NCI-H1105 (cell line): ENCODE measurements around the gene CCDC70.

Source experiments
- DNase-seq: peaks from one replicate; lab custom pipeline; 2025; lab: John Stamatoyannopoulos, UW

The CCDC70 gene

GRCh38 chr13:51862957-51863356 is 1.2 kb downstream of the CCDC70 start:
- DNase-seq, result no peak

- no peak for DNase-seq
Measured at GRCh38 chr13:51865838-51866237, 4.1 kb downstream of the CCDC70 start.

DNA sequence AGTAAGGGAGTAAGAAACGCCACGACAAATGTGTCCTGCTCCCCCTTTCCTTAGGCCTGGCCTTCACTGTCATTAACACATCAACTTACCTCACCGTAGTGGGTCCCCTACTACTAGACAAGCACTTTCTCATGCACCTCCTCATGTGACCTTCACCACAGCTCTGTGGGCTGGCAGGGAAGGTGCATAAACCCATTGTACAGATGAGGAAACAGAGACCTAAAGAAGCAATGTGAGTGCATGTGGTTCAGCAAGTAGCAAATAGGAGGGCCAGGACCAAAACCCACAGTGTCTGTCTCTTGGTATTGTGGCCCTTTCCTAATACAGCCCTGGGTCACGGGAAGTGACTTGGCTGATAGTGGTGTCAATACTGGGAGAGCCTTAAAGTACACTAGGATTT is 5.3 kb downstream of the CCDC70 start:
- DNase-seq, result no peak

DNA sequence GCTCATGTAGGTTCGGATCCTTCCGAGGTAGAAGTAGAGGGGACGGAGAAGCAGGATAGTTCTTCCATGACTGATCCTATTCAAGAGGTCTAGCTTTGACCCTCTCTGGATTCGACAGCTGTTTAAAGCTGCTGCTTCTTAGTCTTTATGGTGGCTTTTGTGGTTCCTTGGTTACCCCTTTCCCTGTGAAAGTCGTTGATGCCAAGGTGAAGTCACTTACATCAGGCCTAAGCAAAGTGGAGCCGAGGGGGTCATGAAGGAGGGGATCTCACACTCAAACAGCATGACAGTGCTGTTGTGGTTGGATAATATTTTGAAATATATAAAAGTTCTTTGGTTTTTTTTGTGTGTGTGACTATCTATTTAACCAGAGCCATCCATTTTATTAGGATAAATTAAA is 8.1 kb downstream of the CCDC70 start:
- no peak for DNase-seq

GRCh38 chr13:51870616-51871015 is 8.8 kb downstream of the CCDC70 start:
- DNase-seq, result no peak

- no peak for DNase-seq
Measured at GRCh38 chr13:51873117-51873798, 11.5 kb downstream of the CCDC70 start.

- DNase-seq, result no peak
Measured at GRCh38 chr13:51873837-51874236, 12.1 kb downstream of the CCDC70 start.

- DNase-seq, result no peak
Measured at GRCh38 chr13:51874651-51875050, 12.9 kb downstream of the CCDC70 start.

- no peak for DNase-seq
Measured at GRCh38 chr13:51879133-51879532, 17.4 kb downstream of the CCDC70 start.

DNA sequence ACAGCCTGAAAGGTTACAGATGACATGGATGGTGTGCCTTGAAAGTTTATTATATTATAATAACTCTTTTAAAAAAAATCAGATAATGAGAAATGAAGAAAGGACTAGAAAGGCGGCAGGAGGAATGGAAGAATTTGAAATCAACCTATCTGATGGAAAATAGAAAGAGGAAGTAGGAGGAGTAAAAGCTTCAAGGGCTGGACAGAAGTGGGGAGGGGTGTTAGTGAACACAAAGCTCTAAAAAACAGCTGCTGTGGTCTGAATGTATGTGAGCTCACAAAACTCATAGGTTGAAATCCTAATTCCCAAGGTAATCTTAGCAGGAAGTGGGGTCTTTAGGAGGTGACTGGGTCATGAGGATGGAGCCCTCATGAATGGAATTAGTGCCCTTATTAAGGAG is 19.5 kb downstream of the CCDC70 start:
- no peak for DNase-seq

DNA sequence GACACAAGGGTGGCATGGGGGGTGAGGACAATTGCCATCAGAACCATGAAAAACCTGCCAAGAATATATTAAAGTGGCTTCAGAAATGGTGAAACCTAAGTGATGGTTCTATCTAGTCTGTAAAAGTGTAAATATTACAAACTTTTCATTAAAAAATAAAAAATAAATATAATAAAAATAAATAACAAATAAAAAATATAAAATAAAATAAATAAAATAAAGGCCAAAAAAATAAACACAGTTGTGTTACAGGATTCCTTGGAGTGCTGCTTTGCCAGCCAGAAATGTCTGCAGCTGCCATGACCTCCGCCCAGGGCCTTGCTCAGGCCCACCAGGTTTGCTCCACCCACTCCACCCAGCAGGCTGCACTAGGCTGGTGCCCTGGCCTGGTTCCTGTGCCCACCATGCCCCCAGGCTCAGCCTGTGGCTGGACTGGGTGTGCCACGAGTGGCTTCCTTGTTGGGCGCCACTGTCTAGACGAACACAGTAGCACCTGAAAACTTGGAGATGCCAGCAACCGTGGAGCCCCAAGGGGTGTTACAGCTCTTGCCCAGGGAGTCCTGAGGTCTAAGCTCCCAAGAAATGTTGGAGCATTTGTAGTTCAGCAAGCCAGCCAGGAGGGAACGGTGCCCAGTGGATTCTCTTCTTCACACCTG is 20.9 kb downstream of the CCDC70 start:
- DNase-seq, result no peak

- no peak for DNase-seq
Measured at GRCh38 chr13:51883226-51883600, 21.4 kb downstream of the CCDC70 start.

DNA sequence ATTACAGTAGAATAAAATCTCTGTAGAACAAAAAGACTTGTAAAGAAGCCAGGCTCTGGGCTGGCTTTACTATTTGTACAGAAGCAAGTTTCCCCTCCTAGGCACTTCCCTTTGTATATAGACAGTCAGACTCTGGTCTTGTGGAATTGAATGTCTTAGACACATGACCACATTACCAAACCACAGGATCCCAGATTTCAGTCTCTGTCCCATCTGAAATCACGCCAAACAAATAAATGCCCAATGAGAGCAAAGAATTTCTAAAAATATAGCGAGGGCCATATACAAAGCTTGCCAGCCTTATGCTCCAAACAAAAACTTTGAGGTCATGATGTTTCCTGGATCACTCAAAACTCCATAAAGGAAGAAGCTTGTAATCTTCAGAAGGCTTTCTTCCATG is 23.9 kb downstream of the CCDC70 start:
- no peak for DNase-seq

GRCh38 chr13:51887468-51887867 is 25.7 kb downstream of the CCDC70 start:
- DNase-seq, result no peak

GRCh38 chr13:51892657-51893056 is 30.9 kb downstream of the CCDC70 start:
- no peak for DNase-seq

DNA sequence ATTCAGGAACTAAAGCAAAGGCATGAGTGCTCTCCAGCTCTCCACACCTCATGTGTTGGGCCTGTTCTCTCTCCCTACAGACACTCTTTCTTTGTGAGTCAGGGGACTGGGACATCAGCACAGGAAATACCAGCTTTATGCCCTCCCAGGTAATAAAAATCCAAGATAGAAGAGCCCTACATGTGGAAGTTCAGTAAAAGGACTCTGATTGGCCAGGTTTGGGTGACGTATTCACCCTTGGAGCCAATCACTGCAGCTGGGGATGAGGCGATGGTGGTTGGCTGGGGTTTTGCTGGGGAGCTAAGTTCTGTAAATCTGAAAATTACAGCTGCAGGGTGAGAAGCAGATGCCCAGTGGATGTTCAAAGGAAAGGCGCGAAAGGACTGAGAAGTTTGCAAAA is 32.5 kb downstream of the CCDC70 start:
- no peak for DNase-seq

GRCh38 chr13:51895906-51896888 is 34.4 kb downstream of the CCDC70 start:
- DNase-seq, result no peak

GRCh38 chr13:51900471-51900870 is 38.7 kb downstream of the CCDC70 start:
- no peak for DNase-seq

DNA sequence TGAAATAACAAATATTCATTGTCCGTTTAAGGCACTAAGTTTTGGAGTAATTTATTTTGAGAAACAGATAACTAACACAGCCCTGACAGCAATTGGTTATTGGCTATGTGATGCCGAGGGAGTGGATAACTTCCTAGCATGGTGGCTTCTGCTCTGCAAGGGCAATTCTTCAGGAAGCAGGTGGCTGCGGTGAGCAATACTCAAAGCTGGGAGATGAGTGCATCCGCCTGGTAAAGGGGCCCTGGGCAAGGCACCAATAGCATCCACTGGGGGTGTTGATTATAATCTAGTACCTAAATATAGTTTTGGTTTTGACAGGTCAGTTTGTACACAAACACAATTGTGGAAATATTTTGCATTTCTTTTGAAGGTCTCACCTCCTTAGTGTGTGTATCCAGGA is 41.0 kb downstream of the CCDC70 start:
- no peak for DNase-seq

DNA sequence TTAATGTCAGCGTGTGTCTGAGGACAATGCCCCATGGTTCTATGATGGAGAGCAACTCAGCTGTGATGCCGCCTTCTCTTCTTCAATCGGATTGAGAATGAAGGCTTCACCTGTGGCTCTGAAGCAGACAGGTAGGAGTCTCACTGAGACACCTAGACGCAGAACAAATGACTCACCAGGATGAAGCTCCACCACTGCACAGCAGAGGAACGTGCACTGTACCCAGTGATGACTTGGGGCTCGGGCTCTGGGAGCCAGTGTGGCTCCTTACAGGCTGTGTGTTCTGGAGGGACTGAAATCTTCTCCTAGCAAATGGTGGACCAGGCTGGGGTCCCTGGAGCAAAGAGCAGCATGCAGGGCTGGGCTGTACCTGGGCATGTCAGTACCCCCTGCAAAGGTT is 44.0 kb downstream of the CCDC70 start:
- DNase-seq, result no peak

- no peak for DNase-seq
Measured at GRCh38 chr13:51906581-51906980, 44.8 kb downstream of the CCDC70 start.

DNA sequence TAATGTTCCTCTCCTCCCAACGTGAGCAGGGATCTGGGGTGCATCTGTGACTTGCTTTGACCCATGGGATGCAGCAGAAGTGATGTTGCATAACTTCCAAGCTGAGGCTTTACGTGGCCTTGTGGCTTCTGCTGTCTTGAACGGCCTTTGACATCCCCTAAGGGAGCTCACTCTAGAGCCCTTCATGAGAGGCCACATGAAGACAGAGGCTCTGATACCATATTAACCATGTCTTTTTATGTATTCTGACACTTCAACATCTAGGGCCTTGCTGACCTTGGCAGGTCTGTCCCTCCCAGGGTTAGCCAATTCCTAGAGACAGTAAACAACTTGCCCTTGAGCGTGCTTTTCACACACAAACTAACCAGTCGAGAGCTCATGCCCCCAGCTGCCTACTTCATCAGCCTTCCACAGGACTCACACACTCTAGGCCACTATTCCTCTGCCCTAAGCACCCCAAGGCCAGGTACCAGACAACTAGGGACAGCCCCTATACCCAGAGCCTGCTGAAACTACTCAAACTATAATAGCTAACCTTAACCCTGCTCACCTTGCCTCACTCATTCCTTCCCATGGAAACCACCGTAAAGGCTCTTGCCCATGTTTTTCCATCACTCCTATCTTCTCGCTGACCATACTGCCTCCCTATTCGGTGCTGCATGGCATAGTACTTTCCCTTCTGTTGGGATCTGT is 45.4 kb downstream of the CCDC70 start:
- DNase-seq, result no peak
